Neural crest cell (in vitro differentiated cells): ENCODE data around the gene CCDC86. TPM values are rescaled to one million over a fixed set of nuclear protein-coding genes. Genes with fewer than 3 reads are reported as not detected.

Experiments used
- DNase-seq: peaks from one replicate; pipeline ENCODE4 v3.0.0; 2021; ENCODE audit warnings: low read depth, mixed read lengths, low spot score
- H3K27ac Mint-ChIP-seq: one replicate; pipeline ENCODE4 v1.8.0; 2021; ENCODE audit warnings: mild to moderate bottlenecking, mixed read lengths; ENCODE audit not compliant: unreplicated experiment
- H3K27me3 Mint-ChIP-seq: 2 replicates; pipeline ENCODE4 v1.8.0; 2021; ENCODE audit warnings: low read depth, mild to moderate bottlenecking, mixed read lengths
- H3K36me3 Mint-ChIP-seq: 2 replicates; pipeline ENCODE4 v1.8.0; 2021; ENCODE audit warnings: low read depth, mild to moderate bottlenecking, mixed read lengths
- H3K4me1 Mint-ChIP-seq: 2 replicates; pipeline ENCODE4 v1.8.0; 2021; ENCODE audit warnings: mixed read lengths
- H3K4me3 Mint-ChIP-seq: one replicate; pipeline ENCODE4 v1.8.0; 2021; ENCODE audit warnings: mild to moderate bottlenecking, mixed read lengths
- H3K9me3 Mint-ChIP-seq: 2 replicates; pipeline ENCODE4 v1.8.0; 2021; ENCODE audit warnings: mixed read lengths
- total RNA-seq: library from RNA; stranded (reverse); gene quantifications from 2 replicates; pipeline ENCODE4 v1.2.1, GENCODE V29; 2021
- TF ChIP-seq, protein P1 (sequence below): fragments of 200-600 bp; sonication (generic); conservative IDR thresholded peaks from 2 replicates; pipeline ENCODE4 v1.5.0; 2021; ENCODE audit warnings: antibody characterized with exemption, mild to moderate bottlenecking

Gene CCDC86
- total RNA-seq, 1 donor from 2014 or later, result 41.6 TPM

DNA sequence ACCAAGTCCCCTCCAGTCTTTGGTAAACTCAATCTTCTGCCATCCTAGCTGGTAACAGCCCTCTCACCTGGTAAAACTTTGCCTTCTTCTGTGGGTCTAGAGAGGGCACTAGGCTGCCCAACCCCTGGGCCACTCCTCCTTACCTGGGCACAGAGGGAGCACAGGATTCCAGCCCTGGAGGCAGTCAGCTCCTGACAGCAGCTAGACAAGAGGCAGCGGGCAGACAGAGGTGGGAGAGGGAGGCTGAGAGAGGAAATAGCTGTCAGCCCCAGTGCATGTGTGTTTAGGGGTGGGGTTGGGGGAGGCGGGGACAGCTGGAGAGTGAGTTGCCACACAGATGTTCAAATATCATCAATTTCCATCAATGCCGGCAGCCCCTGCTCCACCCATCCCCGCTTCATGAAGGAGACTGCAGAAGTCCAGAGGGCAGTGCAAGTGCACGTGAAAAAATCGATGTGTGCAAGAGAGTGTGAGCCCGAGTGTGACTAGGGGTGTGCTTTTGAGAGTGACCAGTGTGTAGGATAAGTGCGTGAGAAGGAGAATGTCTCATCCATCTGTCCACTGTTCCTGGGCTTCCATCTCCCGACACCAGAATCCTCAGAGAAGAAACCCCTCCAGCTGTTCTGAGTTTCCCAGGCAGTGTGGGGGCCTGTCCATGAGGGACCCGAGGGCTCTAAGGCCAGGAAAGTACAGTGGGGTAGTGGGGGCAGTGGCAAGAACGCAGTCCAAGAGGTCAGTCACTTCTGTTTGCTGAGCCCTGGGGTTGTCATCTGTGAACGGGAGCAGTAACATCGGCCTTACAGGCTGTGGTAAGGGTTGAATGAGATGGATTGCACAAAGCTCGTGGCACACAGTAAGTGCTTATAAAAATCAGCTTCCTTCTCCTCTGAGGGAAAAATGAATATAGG lies 14.1 kb downstream of the CCDC86 start, which contains the start of gene PTGDR2:
TSS of gene PTGDR2 (minus strand) at position 225 of the 908 bp plus-strand sequence. CDS start 2,228 bp downstream, outside the sequence.
- H3K4me3 Mint-ChIP-seq, result no peak within 1 kb of the TSS
- no peaks in the 10 kb centered on the region for H3K9me3 Mint-ChIP-seq
- TF ChIP-seq, protein P1, sequence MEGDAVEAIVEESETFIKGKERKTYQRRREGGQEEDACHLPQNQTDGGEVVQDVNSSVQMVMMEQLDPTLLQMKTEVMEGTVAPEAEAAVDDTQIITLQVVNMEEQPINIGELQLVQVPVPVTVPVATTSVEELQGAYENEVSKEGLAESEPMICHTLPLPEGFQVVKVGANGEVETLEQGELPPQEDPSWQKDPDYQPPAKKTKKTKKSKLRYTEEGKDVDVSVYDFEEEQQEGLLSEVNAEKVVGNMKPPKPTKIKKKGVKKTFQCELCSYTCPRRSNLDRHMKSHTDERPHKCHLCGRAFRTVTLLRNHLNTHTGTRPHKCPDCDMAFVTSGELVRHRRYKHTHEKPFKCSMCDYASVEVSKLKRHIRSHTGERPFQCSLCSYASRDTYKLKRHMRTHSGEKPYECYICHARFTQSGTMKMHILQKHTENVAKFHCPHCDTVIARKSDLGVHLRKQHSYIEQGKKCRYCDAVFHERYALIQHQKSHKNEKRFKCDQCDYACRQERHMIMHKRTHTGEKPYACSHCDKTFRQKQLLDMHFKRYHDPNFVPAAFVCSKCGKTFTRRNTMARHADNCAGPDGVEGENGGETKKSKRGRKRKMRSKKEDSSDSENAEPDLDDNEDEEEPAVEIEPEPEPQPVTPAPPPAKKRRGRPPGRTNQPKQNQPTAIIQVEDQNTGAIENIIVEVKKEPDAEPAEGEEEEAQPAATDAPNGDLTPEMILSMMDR, result no peak
- no peak within 1 kb of the TSS for H3K27ac Mint-ChIP-seq
- no peak for DNase-seq
- H3K27me3 Mint-ChIP-seq, result no peaks in the 10 kb centered on the region
- H3K4me1 Mint-ChIP-seq, result peaks cover 11% of the 10 kb centered on the region
- H3K36me3 Mint-ChIP-seq, result no peaks in the 10 kb centered on the region

DNA sequence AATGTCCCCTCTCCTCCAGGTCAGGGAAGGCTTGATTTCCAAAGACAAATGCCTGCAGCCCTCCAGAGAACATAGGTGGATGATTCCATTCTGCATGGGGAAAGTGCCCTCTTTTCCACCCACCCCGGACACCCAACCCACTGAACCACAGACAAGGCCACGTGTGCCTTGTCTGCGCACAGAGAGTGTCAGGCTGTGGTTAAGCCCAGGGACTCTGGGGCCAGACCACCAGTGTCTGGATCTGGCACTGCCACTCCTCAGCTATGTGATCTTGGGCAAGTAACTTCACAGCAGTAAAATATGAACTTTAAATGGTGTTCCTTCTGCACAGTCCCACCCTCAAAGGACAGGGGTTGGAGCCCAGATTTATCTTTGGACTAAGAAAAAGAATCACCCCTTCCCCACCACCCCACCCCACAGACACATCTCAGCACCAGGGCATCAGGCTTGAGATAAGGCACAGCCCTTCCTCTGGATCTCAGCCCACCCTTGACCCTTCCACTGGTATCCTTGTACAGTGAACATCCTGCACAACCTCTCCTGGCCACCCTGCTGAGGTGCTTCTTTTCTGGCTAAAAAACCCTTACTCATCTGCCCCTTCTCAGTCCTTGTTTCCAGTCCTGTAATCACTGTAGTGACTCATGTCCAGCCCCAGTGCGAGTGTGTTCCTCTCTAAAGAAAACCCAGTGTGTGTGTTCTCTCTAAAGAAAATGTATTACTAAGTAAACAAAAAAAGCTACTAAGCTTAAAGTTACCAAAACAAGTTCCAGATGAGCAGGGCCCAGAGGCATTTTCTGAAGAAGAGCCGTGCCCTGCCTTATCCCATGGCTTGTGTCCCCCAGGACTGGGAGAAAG lies 15.7 kb downstream of the CCDC86 start:
- TF ChIP-seq, protein P1, result no peak
- Mint-ChIP-seq H3K27me3 (no peaks in the 10 kb centered on the region), H3K36me3 (no peaks in the 10 kb centered on the region), H3K4me1 (peaks cover 11% of the 10 kb centered on the region), H3K27ac (peak overlapping the region; percentile 90), H3K9me3 (no peaks in the 10 kb centered on the region), H3K4me3 (no peak overlapping the region)
- DNase-seq, result no peak

DNA sequence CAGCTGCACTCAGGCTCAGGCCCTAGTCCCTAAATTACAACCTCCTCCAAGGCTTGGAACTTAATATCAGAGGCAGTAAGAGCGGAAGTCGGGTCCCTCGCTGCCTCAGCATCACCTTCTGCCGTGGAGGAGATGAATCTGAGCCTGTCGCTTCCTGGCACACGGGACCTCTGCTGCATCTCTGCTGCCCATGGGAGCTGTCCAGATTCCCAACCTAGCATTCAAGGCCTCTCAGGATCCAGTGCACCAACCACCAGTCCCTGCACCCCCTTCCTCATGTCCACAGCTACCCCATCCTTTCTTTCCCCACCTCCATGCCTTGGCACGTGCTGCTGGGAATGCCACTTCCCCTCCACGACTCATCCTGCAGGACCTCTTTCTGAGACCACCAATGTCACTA lies 16.3 kb downstream of the CCDC86 start:
- no peaks in the 10 kb centered on the region for H3K9me3 Mint-ChIP-seq
- no peak overlapping the region for H3K27ac Mint-ChIP-seq
- H3K4me1 Mint-ChIP-seq, result peaks cover 11% of the 10 kb centered on the region

DNA sequence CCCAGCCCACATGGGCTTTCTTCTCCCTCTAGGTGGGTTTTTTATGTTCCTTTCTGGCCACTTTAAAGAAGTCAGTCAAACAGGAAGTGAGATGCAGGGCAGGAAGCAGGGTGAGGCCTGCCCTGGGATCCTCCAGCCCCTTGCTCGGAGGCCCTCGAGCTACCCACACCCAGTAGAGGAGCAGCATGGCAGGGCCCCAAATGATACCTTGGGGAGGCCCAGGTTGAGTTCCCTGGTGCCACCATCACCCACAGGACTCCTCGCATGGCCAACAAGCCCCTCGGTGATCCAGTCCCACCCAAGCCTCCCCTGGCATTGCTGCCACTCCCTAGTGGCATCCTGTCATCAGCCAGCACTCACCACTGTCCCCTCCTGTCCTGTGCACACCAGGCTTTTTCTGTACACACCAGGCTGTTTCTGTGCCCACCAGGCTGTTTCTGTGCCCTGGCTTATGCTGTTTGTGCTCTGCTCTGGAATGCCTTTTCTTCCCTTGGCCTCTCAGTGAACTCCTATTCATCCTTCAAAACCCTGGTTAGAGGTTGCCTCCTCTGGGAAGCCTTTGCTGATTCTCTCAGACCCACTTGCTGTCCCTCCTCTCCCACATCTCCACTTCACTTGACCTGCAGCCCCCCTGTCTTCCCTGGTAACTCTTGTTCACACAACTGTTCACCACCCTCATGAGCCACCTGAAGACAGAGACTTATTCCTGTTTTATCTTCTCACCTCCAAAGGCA lies 17.0 kb downstream of the CCDC86 start:
- H3K27me3 Mint-ChIP-seq, result no peaks in the 10 kb centered on the region
- no peaks in the 10 kb centered on the region for H3K9me3 Mint-ChIP-seq
- TF ChIP-seq, protein P1, result no peak
- H3K4me1 Mint-ChIP-seq, result peaks cover 11% of the 10 kb centered on the region
- peak overlapping the region; percentile 97 for H3K27ac Mint-ChIP-seq
- H3K4me3 Mint-ChIP-seq, result no peak overlapping the region
- H3K36me3 Mint-ChIP-seq, result no peaks in the 10 kb centered on the region
- DNase-seq, result no peak

More for the DNA sequence above, 16.3 kb downstream of the CCDC86 start:
- Mint-ChIP-seq H3K27me3 (no peaks in the 10 kb centered on the region), H3K4me3 (no peak overlapping the region), H3K36me3 (no peaks in the 10 kb centered on the region)
- TF ChIP-seq, protein P1, result no peak
- no peak for DNase-seq

DNA sequence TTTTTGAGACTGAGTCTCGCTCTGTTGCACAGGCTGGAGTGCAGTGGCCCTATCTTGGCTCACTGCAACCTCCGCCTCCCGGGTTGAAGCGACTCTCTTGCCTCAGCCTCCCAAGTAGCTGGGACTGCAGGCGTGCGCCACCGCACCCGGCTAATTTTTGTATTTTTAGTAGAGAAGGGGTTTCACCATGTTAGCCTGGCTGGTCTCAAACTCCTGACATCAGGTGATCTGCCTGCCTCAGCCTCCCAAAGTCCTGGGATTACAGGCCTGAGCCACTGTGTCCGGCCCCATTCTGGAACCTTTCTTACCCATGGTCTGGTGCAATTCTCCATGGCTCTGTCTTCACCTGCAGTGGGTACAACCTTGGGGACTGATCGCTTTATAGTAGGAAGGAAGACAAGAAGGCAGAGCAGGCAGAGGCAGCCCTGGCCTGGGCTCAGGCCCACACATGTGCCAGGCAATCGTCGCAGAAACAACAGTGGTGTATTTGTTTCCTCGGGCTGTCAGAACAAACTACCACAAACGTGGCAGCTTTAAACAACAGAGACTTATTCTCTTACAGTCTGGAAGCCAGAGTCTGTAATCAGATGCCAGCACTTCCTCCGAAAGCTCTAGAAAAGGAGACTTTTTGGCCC lies 17.8 kb downstream of the CCDC86 start:
- H3K27me3 Mint-ChIP-seq, result no peaks in the 10 kb centered on the region
- DNase-seq, result no peak
- no peaks in the 10 kb centered on the region for H3K9me3 Mint-ChIP-seq
- TF ChIP-seq, protein P1, result no peak
- H3K4me1 Mint-ChIP-seq, result peaks cover 11% of the 10 kb centered on the region
- peak overlapping the region; percentile 84 for H3K27ac Mint-ChIP-seq
- H3K4me3 Mint-ChIP-seq, result no peak overlapping the region
- H3K36me3 Mint-ChIP-seq, result no peaks in the 10 kb centered on the region
